SK-N-SH (cell line): Measurements from ENCODE around the gene F11R. TPM values are rescaled to one million over a fixed set of nuclear protein-coding genes. Genes with fewer than 3 reads are reported as not detected.
A peak's percentile ranks its signal among the peaks of the same experiment; 100 is the strongest.

Source experiments
- CTCF ChIA-PET: fragments of 300-600, 350-600 bp; formaldehyde crosslinking; extraction: SDS; loops from one replicate; lab custom pipeline; 2021; lab: Yijun Ruan, JAX
- POLR2A ChIA-PET: fragments of 350-600 bp; sonication (Branson Sonifier 250); formaldehyde crosslinking; extraction: SDS; loops from one replicate; lab custom pipeline; 2020; ENCODE audit warnings: antibody characterized with exemption, inconsistent platforms; lab: Yijun Ruan, JAX
- DNase-seq: peaks from one replicate; pipeline ENCODE4 v3.0.0; 2012
- H2AFZ ChIP-seq: fragments of 200-600 bp; sonication (generic); 2 replicates; pipeline ENCODE4 v1.8.1; 2016; ENCODE audit warnings: antibody characterized with exemption, mild to moderate bottlenecking, low read depth
- H3F3A ChIP-seq: fragments of 200-600 bp; sonication (generic); replicated peaks from 2 replicates; pipeline ENCODE3; 2016; ENCODE audit warnings: antibody characterized with exemption, mild to moderate bottlenecking; ENCODE audit not compliant: insufficient read depth
- H3K27ac ChIP-seq, 2 experiments: fragments of 200-500 bp in 1 of 2; fragments of 200-600 bp in 1 of 2; sonication (Bioruptor generic) in 1 of 2; sonication (generic), shearing (Covaris generic) in 1 of 2; 2 replicates each; pipeline versions ENCODE4 v1.5.1 to v1.6.1; 2014 to 2016; ENCODE audit warnings: low read depth in 2 of 2, inconsistent platforms in 1 of 2, low read length in 1 of 2, mild to moderate bottlenecking in 1 of 2, mixed read lengths in 1 of 2
- H3K27me3 ChIP-seq: fragments of 200-600 bp; sonication (generic), shearing (Covaris generic); 2 replicates; pipeline ENCODE4 v1.6.1; 2016; ENCODE audit warnings: mixed run types; ENCODE audit not compliant: insufficient read depth
- H3K36me3 ChIP-seq, 2 experiments: fragments of 200-500 bp in 1 of 2; fragments of 200-600 bp in 1 of 2; sonication (Bioruptor generic) in 1 of 2; sonication (generic) in 1 of 2; replicated peaks in 1 of 2; 2 replicates each; pipeline versions ENCODE3 to v1.5.1; 2014 to 2016; ENCODE audit warnings: low read length in 1 of 2, mild to moderate bottlenecking in 1 of 2; ENCODE audit not compliant: insufficient read depth in 2 of 2, control insufficient read depth in 1 of 2
- H3K4me1 ChIP-seq, 2 experiments: fragments of 200-500 bp in 1 of 2; fragments of 200-600 bp in 1 of 2; sonication (Bioruptor generic) in 1 of 2; sonication (generic), shearing (Covaris generic) in 1 of 2; 2 replicates each; pipeline versions ENCODE4 v1.5.1 to v1.6.1; 2014 to 2016; ENCODE audit warnings: low read depth in 1 of 2, low read length in 1 of 2, mixed run types in 1 of 2; ENCODE audit not compliant: insufficient read depth in 2 of 2, control insufficient read depth in 1 of 2
- H3K4me2 ChIP-seq: fragments of 200-600 bp; sonication (generic), shearing (Covaris generic); 2 replicates; pipeline ENCODE4 v1.6.1; 2017; ENCODE audit warnings: mixed run types
- H3K4me3 ChIP-seq, 2 experiments: fragments of 200-500 bp in 1 of 2; fragments of 200-600 bp in 1 of 2; sonication (Bioruptor generic) in 1 of 2; sonication (generic), shearing (Covaris generic) in 1 of 2; 2 replicates each; pipeline versions ENCODE4 v1.5.1 to v1.8.1; 2014 to 2016; ENCODE audit warnings: low read depth in 2 of 2, inconsistent platforms in 1 of 2, low read length in 1 of 2, mild to moderate bottlenecking in 1 of 2, mixed read lengths in 1 of 2, moderate library complexity in 1 of 2
- H3K79me2 ChIP-seq: fragments of 200-600 bp; sonication (generic); 2 replicates; pipeline ENCODE4 v1.8.1; 2017; ENCODE audit warnings: mild to moderate bottlenecking; ENCODE audit not compliant: insufficient read depth
- H3K9ac ChIP-seq: fragments of 200-600 bp; sonication (generic); 2 replicates; pipeline ENCODE4 v1.6.1; 2017; ENCODE audit warnings: mixed run types
- H3K9me2 ChIP-seq: fragments of 200-600 bp; sonication (generic); 2 replicates; pipeline ENCODE4 v1.6.1; 2017; ENCODE audit warnings: mixed run types
- H3K9me3 ChIP-seq: fragments of 200-600 bp; sonication (generic); 2 replicates; pipeline ENCODE4 v1.6.1; 2017; ENCODE audit warnings: mixed run types, mild to moderate bottlenecking, moderate library complexity
- H4K20me1 ChIP-seq: fragments of 200-600 bp; sonication (generic); 2 replicates; pipeline ENCODE4 v1.6.1; 2017; ENCODE audit warnings: mild to moderate bottlenecking, mixed run types; ENCODE audit not compliant: insufficient read depth
- EZH2phosphoT487 ChIP-seq: fragments of 200-600 bp; sonication (generic); IDR thresholded peaks from 2 replicates; pipeline ENCODE4 v1.6.1; 2017; ENCODE audit warnings: low read depth, mixed run types, mild to moderate bottlenecking, antibody characterized with exemption, moderate library complexity, borderline replicate concordance
- FOXJ3 ChIP-seq: sonication (generic); formaldehyde crosslinking; IDR thresholded peaks from 2 replicates; pipeline ENCODE4 v1.5.1; 2020; ENCODE audit warnings: mild to moderate bottlenecking, missing genetic modification reagents
- REST ChIP-seq: IDR thresholded peaks from 2 replicates; pipeline ENCODE4 v1.6.1; 2012; ENCODE audit warnings: mild to moderate bottlenecking, low read depth, low read length, moderate library complexity
- TCF12 ChIP-seq: IDR thresholded peaks from 2 replicates; pipeline ENCODE4 v1.4.0; 2012
- ZBTB33 ChIP-seq: IDR thresholded peaks from 2 replicates; pipeline ENCODE4 v1.4.0; 2012; ENCODE audit warnings: low read depth, borderline replicate concordance
- whole genome bisulfite sequencing: methylation state at CpG from one replicate; pipeline ENCODE4 v1.1.6; 2017; ENCODE audit warnings: low lambda C conversion rate; 5-methylcytosine and 5-hydroxymethylcytosine counted together
- polyA plus RNA-seq, 3 experiments: library from polyadenylated mRNA; depleted of rRNA; stranded (reverse); fragments of >200 nt; gene quantifications; 2 replicates each; pipeline ENCODE4 v1.2.3, GENCODE V29; 2012

F11R gene
- polyA plus RNA-seq, 1 of the 3 experiments (the other 2 are of a cell fraction): 9.0 TPM

DNA sequence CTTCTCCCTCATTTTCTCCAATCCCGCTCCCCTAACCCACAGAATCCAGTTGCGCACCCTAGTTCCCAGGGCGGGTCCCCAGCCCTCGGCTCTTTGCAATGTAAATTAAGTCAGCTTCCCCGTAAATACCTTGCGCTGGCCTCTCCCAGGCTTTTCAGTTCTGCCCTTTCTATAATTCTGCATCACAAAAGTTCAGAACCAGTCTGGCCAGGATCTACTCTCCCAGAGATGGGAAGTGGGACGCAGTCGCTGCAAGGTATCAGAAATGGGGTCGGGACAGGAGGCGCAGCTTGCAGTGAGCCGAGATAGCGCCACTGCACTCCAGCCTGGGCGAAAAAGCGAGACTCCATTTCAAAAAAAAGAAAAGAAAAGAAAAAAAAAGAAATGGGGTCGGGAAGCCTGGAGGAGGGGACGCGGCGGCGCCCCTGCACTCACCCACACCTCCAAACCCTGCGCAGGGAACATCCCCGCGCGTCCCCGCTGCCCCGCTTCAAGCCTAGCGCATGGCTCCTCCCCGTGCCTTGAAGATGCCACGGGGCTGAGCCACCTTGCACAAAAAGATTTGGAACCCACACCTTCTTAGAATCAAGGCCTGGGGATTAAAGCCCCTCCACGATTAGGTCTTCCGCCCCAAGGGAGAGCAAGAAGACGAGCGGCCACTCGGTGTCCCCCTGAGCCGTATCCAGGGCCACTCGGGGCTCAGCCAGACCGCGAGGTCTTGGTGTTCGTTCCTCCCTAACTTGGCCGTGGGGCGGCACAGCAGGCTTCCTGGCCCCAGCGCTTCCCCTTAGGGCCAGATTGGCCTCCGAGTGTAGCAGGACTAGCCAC, 39.2 kb downstream of the F11R start:
- Histone ChIP-seq H3K4me1 (no peaks in the 10 kb centered on the region), H3K27me3 (peaks cover 39% of the 10 kb centered on the region), H3F3A (peaks cover 4% of the 10 kb centered on the region), H3K36me3 (no peaks in the 10 kb centered on the region), H3K4me2 (peak overlapping the region; percentile 39), H3K79me2 (no peaks in the 10 kb centered on the region), H3K9me2 (no peaks in the 10 kb centered on the region), H3K27ac (no peak overlapping the region), H3K4me3 (peak overlapping the region; percentile 9 to 20; a peak in 3 of 4 replicates), H3K9me3 (no peaks in the 10 kb centered on the region), H4K20me1 (no peaks in the 10 kb centered on the region), H2AFZ (no peak overlapping the region), H3K9ac (no peak overlapping the region)
- TF ChIP-seq EZH2phosphoT487: peak; percentile 77; the same call in 1 of the 2 replicates
- TF ChIP-seq TCF12: no peak
- whole genome bisulfite sequencing: 21% methylated on average over 42 of the region's 42 CpGs
- ChIA-PET CTCF (no interaction called here), POLR2A (no interaction called here)
- peak; percentile 22 for DNase-seq

- WGBS: 30% methylated on average over 1 of the region's 2 CpGs
- no peak overlapping the region for H3K4me2 ChIP-seq
- H3K9ac ChIP-seq: no peak overlapping the region
- H3K4me1 ChIP-seq: no peaks in the 10 kb centered on the region
- peaks cover 4% of the 10 kb centered on the region for H3F3A ChIP-seq
- H3K27me3 ChIP-seq: peaks cover 53% of the 10 kb centered on the region
- H3K27ac ChIP-seq: no peak overlapping the region
- no peaks in the 10 kb centered on the region for H4K20me1 ChIP-seq
- no peak overlapping the region for H2AFZ ChIP-seq
- ChIA-PET CTCF (interaction anchor here (1.0 to 1.2 kb wide), 3 partner anchors 10 to 118 kb away, joined by 3 to 6 read pairs (median 4); no protein-coding TSS in a partner anchor), POLR2A (no interaction called here)
- no peak overlapping the region for H3K4me3 ChIP-seq
- no peaks in the 10 kb centered on the region for H3K79me2 ChIP-seq
- no peaks in the 10 kb centered on the region for H3K36me3 ChIP-seq
- TF ChIP-seq FOXJ3 (CRISPR knock-in tag) (no peak), ZBTB33 (no peak), REST (no peak)
- DNase-seq: no peak
- H3K9me2 ChIP-seq: no peaks in the 10 kb centered on the region
- no peaks in the 10 kb centered on the region for H3K9me3 ChIP-seq
Measured at GRCh38 chr1:160979286-160979685, 41.7 kb downstream of the F11R start.
